ENCODE data around the gene HOXC4. TPM values are rescaled to one million over a fixed set of nuclear protein-coding genes. Genes with fewer than 3 reads are reported as not detected.
"Not testable (repeated sequence)": the region's sequence is repeated elsewhere in the genome, so short reads cannot be mapped to it uniquely, and the experiment has no call there.

HOXC4 gene
- total RNA-seq, 4 donors from 2014 or later, result 0.83 to 3.6 (median 2.5) TPM

GRCh38 chr12:54040648-54041047 lies 13.0 kb upstream of the HOXC4 start:
- Histone ChIP-seq H3K4me1 (peaks cover 0 to 23% (median 10%) of the 10 kb centered on the region in 4 donors), H3K27me3 (peaks cover 0 to 20% (median 0%) of the 10 kb centered on the region in 4 donors), H3K27ac (replicated peaks in 1 of 4) (no peak overlapping the region), H3K4me3 (no peak overlapping the region), H3K36me3 (no peaks in the 10 kb centered on the region), H3K9me3 (no peaks in the 10 kb centered on the region)
- TF ChIP-seq POLR2AphosphoS5 (IDR thresholded peaks at IDR 0.05), result no peak
- no peak for TF ChIP-seq EP300 (IDR thresholded peaks at IDR 0.05)
- no peak for TF ChIP-seq POLR2A (IDR thresholded peaks at IDR 0.05; ENCODE audit: low read depth)
- no peak for TF ChIP-seq CTCF (IDR thresholded peaks at IDR 0.05)
- intact Hi-C loops (cut with DNase I), result no loop called here
- WGBS, result 94% methylated on average over 3 of the region's 3 CpGs
- DNase-seq (ENCODE audit: extremely low spot score), result no peak

GRCh38 chr12:54041097-54041690 lies 12.4 kb upstream of the HOXC4 start:
- WGBS, result 83% methylated on average over 2 of the region's 2 CpGs
- H3K9me3 ChIP-seq, result no peaks in the 10 kb centered on the region
- no peak overlapping the region for H3K27ac ChIP-seq (replicated peaks in 1 of 4)
- H3K27me3 ChIP-seq, result peaks cover 0 to 20% (median 0%) of the 10 kb centered on the region in 4 donors
- no peak for DNase-seq (ENCODE audit: extremely low spot score)
- intact Hi-C loops (cut with DNase I), result no loop called here
- peaks cover 0 to 23% (median 10%) of the 10 kb centered on the region in 4 donors for H3K4me1 ChIP-seq
- H3K36me3 ChIP-seq, result no peaks in the 10 kb centered on the region
- TF ChIP-seq EP300 (IDR thresholded peaks at IDR 0.05), result no peak
- no peak for TF ChIP-seq POLR2A (IDR thresholded peaks at IDR 0.05; ENCODE audit: low read depth)
- no peak for TF ChIP-seq CTCF (IDR thresholded peaks at IDR 0.05)
- no peak for TF ChIP-seq POLR2AphosphoS5 (IDR thresholded peaks at IDR 0.05)
- H3K4me3 ChIP-seq, result no peak overlapping the region

- DNase-seq (ENCODE audit: extremely low spot score); H3K4me3 ChIP-seq; intact Hi-C loops (cut with DNase I); H3K9me3 ChIP-seq; H3K27ac ChIP-seq (replicated peaks in 1 of 4); H3K36me3 ChIP-seq: not testable (repeated sequence)
- Histone ChIP-seq H3K27me3 (peaks cover 0 to 27% (median 0%) of the 10 kb centered on the region in 4 donors), H3K4me1 (peaks cover 4 to 27% (median 13%) of the 10 kb centered on the region in 4 donors)
- WGBS, result 83% methylated on average over 6 of the region's 6 CpGs
These were observed 11.6 kb upstream of the HOXC4 start for GRCh38 chr12:54042033-54042432.

GRCh38 chr12:54042970-54043853 lies 10.4 kb upstream of the HOXC4 start:
- WGBS, result 53% methylated on average over 6 of the region's 6 CpGs
- intact Hi-C loops (cut with DNase I), result no loop called here
- H3K27ac ChIP-seq (replicated peaks in 1 of 4), result no peak overlapping the region

More at GRCh38 chr12:54042970-54043853, 10.4 kb upstream of the HOXC4 start:
- Histone ChIP-seq H3K27me3 (peaks cover 0 to 39% (median 2%) of the 10 kb centered on the region in 4 donors), H3K4me1 (peaks cover 4 to 27% (median 16%) of the 10 kb centered on the region in 4 donors), H3K36me3 (no peaks in the 10 kb centered on the region), H3K9me3 (no peaks in the 10 kb centered on the region), H3K4me3 (no peak overlapping the region)
- TF ChIP-seq POLR2AphosphoS5 (IDR thresholded peaks at IDR 0.05), result no peak
- no peak for TF ChIP-seq POLR2A (IDR thresholded peaks at IDR 0.05; ENCODE audit: low read depth)
- no peak for TF ChIP-seq CTCF (IDR thresholded peaks at IDR 0.05)
- TF ChIP-seq EP300 (IDR thresholded peaks at IDR 0.05), result no peak
- DNase-seq (ENCODE audit: extremely low spot score), result no peak
